ENCODE measurements around the gene ITPA.

The ITPA gene

DNA sequence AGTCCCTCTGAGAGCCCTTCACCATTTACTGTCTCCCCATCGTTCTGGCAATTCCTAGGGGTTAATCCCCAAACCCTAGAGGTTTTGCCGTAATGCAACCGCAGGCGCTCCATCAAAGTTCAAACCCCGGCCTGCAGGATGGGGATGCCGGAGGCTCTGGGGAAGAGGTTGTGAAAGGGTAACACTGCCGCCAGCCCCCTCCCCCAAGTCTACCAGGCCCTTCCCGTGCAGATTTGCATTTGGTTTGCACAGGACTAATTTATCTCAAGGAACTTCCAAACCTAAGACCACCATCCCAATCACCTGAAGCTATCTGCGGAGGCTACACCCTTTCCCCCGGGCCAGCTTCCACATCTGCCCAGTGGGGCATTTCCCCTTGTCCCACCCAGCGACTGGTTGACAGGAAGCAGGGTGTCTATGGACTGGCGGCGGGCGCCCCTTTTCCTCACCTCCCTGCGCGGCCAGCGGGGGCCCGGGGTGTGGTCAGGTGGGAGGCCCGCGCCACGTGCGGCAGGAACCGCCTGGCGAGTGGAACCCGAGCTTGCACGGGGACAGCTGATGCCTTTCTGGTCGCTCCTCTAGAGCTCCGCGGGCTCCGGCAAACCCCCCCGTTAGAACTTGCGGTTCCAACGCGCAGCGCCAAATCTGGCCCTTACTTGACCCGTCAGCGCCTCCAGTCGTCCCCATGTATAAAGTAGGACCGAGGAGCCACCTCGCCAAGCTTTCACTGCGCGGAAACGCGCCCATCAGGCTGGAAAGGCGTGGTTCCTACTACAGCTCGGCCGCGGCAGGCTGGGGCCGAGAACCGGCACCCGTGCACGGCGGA, 39.1 kb downstream of the ITPA start:
- no peak overlapping the region for H3K27ac ChIP-seq
- TF ChIP-seq, protein P1, sequence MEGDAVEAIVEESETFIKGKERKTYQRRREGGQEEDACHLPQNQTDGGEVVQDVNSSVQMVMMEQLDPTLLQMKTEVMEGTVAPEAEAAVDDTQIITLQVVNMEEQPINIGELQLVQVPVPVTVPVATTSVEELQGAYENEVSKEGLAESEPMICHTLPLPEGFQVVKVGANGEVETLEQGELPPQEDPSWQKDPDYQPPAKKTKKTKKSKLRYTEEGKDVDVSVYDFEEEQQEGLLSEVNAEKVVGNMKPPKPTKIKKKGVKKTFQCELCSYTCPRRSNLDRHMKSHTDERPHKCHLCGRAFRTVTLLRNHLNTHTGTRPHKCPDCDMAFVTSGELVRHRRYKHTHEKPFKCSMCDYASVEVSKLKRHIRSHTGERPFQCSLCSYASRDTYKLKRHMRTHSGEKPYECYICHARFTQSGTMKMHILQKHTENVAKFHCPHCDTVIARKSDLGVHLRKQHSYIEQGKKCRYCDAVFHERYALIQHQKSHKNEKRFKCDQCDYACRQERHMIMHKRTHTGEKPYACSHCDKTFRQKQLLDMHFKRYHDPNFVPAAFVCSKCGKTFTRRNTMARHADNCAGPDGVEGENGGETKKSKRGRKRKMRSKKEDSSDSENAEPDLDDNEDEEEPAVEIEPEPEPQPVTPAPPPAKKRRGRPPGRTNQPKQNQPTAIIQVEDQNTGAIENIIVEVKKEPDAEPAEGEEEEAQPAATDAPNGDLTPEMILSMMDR (conservative IDR thresholded peaks at IDR 0.05) = no peak

DNA sequence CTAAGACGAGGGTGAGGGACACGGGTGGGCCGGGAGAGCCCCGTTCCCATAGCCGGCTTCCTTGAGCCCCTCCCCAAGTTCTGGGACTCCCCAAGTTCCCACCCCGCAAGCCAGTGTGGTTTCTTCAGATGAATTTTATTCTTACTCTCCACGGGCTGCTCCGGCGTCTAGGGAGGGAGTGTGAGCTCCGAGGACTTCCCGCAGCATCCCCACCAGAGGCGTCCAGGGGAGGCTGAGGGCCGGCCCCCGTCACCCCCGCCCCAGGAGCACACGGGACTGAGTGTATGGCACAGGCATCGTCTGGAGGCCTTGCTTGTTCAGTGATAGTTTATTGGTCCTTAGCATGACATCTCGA, 39.7 kb downstream of the ITPA start:
- no peak overlapping the region for H3K27ac ChIP-seq
- TF ChIP-seq, protein P1 (conservative IDR thresholded peaks at IDR 0.05) = no peak

DNA sequence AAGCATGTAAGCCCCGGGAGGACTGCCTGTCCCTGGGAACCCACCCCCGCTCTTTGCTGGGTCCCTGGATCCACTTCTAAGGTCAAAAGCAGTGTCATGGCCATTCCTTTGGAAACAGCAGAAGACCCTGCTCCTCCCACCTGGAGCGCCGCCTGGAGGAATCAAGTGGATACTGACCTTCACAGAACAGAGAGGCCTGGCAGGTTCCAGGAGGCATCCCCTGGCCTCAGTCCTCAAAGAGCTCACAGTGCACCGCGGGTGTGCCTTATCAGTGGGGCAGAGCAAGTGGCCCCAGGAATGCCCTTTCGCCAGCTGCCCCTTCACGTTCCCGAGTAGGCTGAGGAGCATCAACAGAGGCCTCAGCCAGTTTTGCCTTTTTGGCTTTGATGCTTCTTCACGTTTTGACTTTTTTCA, 40.8 kb downstream of the ITPA start:
- no peak overlapping the region for H3K27ac ChIP-seq
- TF ChIP-seq, protein P1 (conservative IDR thresholded peaks at IDR 0.05) = peak; percentile 28; the same call in 1 of the 2 replicates

DNA sequence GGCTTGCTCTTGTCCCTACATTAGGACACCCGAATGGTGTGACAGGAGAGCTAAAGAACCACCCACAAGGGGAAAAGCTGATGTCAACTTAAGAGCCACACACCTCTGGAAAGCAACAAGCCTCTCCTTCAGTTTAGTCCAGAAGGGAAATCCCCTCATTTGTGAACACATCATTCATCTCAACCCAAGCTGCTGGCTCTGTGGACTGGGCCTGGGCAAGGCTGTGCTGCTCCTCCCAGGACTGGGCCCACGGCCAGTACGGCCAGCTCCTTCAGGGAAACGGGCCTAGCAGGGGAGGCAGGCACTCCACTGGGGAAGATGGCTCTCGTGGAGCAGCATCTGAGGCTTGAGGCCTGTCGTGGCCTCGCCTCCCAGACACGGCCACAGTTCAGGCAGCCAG, 42.5 kb downstream of the ITPA start:
- TF ChIP-seq, protein P1 (conservative IDR thresholded peaks at IDR 0.05) = no peak
- no peak overlapping the region for H3K27ac ChIP-seq

DNA sequence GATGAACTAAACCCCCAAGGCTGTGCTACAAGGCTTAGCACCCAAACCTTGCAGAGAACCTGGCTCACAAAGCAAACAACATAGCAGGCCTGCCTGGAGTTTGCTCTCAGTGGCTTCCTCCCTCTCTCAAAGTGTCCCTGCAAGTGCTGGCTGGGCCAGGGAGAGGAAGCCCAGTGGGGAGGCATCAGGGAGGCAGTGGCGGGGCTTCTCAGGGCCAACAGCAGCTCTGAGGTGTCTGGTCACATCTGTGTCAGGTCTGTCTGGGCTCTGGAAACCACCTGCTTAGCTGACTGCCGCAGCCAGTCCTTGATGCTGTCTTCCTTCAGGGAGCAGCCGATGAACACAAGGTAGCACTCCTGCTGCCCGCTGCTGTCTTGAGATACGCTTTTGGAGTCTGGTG, 46.4 kb downstream of the ITPA start:
- TF ChIP-seq, protein P1 (conservative IDR thresholded peaks at IDR 0.05) = no peak

DNA sequence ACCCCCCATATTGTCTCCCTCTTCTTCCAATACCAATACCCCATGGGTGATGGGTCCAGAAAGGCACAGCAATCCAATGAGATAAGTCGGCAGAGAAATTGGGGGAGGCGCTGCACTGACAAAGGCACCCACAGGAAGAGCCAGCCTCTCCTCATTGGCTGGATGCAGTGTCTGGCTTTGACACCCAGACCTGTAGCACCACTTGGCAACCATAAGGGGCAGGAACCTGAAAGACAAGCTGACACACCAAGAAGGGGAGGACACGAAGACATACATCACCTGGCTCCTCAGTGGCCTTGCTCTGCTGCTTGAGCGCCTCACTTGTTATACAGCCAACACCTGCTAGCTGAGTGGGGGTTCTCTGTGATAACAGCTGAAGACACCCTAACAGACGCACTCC, 49.1 kb downstream of the ITPA start:
- no peak overlapping the region for H3K27ac ChIP-seq
- TF ChIP-seq, protein P1 (conservative IDR thresholded peaks at IDR 0.05) = no peak

More for the DNA sequence above, 46.4 kb downstream of the ITPA start:
- H3K27ac ChIP-seq = no peak overlapping the region

DNA sequence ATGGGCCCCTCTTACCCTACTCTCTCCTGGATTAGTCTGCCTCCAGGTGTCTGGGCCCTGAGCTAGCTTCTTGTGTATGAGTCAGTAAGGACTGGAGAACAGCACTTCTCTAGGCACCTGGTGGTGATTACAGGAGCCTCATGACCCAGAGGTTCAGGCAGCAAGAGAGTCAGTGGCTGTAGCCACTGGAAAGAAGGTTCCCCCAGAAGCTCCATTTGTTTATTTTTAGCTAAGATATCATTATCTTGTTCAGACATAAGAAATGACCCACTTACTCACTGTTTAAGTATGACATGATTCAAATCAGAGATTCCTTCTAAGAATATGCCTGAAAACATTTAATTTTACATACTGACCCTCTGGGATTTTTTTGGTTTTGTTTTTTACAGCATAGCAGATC, 53.3 kb downstream of the ITPA start:
- no peak overlapping the region for H3K27ac ChIP-seq
- TF ChIP-seq, protein P1 (conservative IDR thresholded peaks at IDR 0.05) = no peak

All from VCaP (cell line).